Esophagus muscularis mucosa (tissue), 4 donors: ENCODE measurements around the gene MICAL3. TPM values are rescaled to one million over a fixed set of nuclear protein-coding genes. Genes with fewer than 3 reads are reported as not detected.

Experiments used
- DNase-seq: peaks from one replicate; pipeline ENCODE4 v3.0.0-alpha.2; 2017; ENCODE audit errors: extremely low spot score
- H3K27ac ChIP-seq, 4 donors: fragments of 200-600 bp; sonication (generic); replicated peaks in 1 of 4; 1 replicate in 3 of 4; 2 replicates in 1 of 4; pipeline ENCODE4 v1.5.1; 2016 to 2019; ENCODE audit warnings: mild to moderate bottlenecking in 1 of 4
- H3K27me3 ChIP-seq, 4 donors: fragments of 200-600 bp; sonication (generic); one replicate each; pipeline versions ENCODE4 v1.5.1 to v1.6.0; 2016 to 2019
- H3K36me3 ChIP-seq, 4 donors: fragments of 200-600 bp; sonication (generic); one replicate each; pipeline ENCODE4 v1.5.1; 2016 to 2019
- H3K4me1 ChIP-seq, 4 donors: fragments of 200-600 bp; sonication (generic); one replicate each; pipeline ENCODE4 v1.5.1; 2016 to 2019
- H3K4me3 ChIP-seq, 4 donors: fragments of 200-600 bp; sonication (generic); 1 replicate in 2 of 4; 2 replicates in 2 of 4; pipeline ENCODE4 v1.5.1; 2016 to 2019; ENCODE audit warnings: mild to moderate bottlenecking in 4 of 4, moderate library complexity in 1 of 4
- H3K9me3 ChIP-seq, 4 donors: fragments of 200-600 bp; sonication (generic); 1 replicate in 3 of 4; 2 replicates in 1 of 4; pipeline ENCODE4 v1.5.1; 2016 to 2019
- CTCF ChIP-seq, 3 experiments: fragments of 200-600 bp in 2 of 3; fragments of 450-650 bp in 1 of 3; sonication (generic) in 2 of 3; IDR thresholded peaks; one replicate each; pipeline ENCODE4 v1.5.1; 2017 to 2019; ENCODE audit warnings: antibody characterized with exemption in 3 of 3, mild to moderate bottlenecking in 2 of 3, moderate library complexity in 1 of 3
- EP300 ChIP-seq: sonication (generic); formaldehyde crosslinking; IDR thresholded peaks from one replicate; pipeline ENCODE4 v1.6.1; 2017; ENCODE audit warnings: antibody characterized with exemption
- POLR2A ChIP-seq: fragments of 450-650 bp; IDR thresholded peaks from one replicate; pipeline ENCODE4 v1.6.1; 2017; ENCODE audit warnings: antibody characterized with exemption, moderate library complexity, mild to moderate bottlenecking, low read depth
- POLR2AphosphoS5 ChIP-seq, 2 donors: sonication (generic); formaldehyde crosslinking; IDR thresholded peaks; one replicate each; pipeline ENCODE4 v1.6.1; 2017; ENCODE audit warnings: antibody characterized with exemption in 2 of 2
- WGBS: methylation state at CpG from one replicate; pipeline ENCODE4 v1.1.5; 2018; 5-methylcytosine and 5-hydroxymethylcytosine counted together
- intact Hi-C: fragments of 100-400 bp; cut with DNase I; formaldehyde crosslinking; loops from one replicate; pipeline ENCODE4 v1.15.1; 2023
- total RNA-seq, 4 donors: library from RNA; depleted of rRNA; stranded (reverse); fragments of >200 nt; gene quantifications; one replicate each; pipeline versions ENCODE4 v1.1.0 to v1.2.1, GENCODE V29; 2016

The MICAL3 gene
- total RNA-seq, 4 donors from 2014 or later, result 35.1 to 91.8 (median 67.8) TPM

DNA sequence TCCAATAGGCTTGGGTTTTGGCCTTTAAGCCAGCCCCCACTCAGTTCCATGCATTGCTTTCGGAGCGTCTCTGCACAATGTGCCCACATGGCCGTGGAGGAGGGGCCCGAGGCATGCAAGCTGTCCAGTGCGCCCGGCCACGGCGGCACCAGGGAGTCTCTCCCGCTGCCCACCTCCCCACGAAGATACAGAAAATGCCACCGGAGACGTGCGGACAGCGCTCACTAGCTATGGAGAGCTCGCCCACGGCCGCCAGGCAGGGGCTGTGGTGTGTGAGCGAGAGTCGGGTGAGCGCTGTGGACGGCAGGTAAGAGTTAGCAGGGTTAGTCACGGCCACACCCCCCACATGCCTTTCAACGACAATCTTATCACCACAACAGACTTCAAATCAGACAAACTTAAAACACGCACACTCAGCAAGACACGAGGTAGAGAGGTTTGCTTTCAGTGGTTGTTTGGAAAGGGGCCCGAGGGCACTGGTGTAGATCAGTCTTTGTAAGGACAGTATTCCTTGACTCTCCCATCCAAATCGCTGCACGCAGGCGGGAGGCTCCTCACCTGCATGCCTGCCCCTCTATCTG lies 231.4 kb downstream of the MICAL3 start:
- TF ChIP-seq POLR2AphosphoS5 (IDR thresholded peaks at IDR 0.05), result no peak
- TF ChIP-seq EP300, result no peak
- no peak for TF ChIP-seq POLR2A
- TF ChIP-seq CTCF (IDR thresholded peaks at IDR 0.05), result no peak

DNA sequence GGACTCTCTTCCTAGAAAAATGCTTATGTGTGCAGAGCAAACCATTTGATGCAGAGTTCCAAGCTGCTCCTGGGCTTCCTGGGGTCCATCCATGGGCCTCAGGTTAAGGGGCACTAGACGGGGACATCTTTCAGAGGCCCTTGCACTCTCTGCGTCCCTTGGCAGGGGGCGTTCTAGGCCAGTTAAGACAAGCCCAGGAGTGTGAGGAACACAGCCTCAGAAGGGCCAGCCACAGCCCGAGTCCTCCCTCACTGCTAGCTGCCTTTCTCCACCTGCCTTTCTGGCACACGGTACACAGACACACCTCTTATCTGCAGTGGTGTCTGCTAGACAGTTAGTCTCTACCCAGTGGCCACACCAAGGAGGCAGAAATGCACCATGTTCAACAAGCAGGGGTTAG lies 232.1 kb downstream of the MICAL3 start:
- DNase-seq, result no peak
- no peak for TF ChIP-seq POLR2A
- TF ChIP-seq POLR2AphosphoS5 (IDR thresholded peaks at IDR 0.05), result no peak
- no peak for TF ChIP-seq CTCF (IDR thresholded peaks at IDR 0.05)
- no peak for TF ChIP-seq EP300
- intact Hi-C loops, result no loop called here

More for the DNA sequence above, 231.4 kb downstream of the MICAL3 start:
- H3K36me3 ChIP-seq, result peaks cover 26 to 92% (median 61%) of the 10 kb centered on the region in 4 donors
- no peaks in the 10 kb centered on the region for H3K27me3 ChIP-seq
- DNase-seq, result no peak
- no peaks in the 10 kb centered on the region for H3K9me3 ChIP-seq
- intact Hi-C loops, result no loop called here
- H3K27ac ChIP-seq, result no peak overlapping the region
- 87% methylated on average over 20 of the region's 29 CpGs for WGBS
- H3K4me1 ChIP-seq, result peaks cover 0 to 1% (median 0%) of the 10 kb centered on the region in 4 donors
- H3K4me3 ChIP-seq, result no peak overlapping the region

DNA sequence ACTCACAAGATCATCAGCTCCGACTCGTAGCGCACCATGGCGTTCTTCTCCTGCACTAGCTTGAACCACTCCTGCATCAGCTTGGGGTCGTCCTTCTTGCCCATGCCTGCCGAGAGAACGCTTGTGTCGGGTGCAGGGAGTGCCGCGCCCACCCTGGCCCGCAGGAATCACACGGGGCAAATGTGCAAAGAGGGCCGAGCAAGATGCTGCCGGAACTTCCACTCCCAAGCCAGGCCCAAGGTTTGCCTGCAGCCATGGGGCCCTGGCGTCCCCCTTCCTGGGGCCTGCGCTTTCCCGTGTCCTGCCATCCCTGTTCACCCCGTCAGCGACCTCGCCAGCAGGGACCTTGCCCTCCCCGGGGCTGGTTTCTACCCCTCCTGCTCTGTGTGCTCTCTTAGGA lies 233.2 kb downstream of the MICAL3 start:
- WGBS, result 92% methylated on average over 19 of the region's 21 CpGs
- TF ChIP-seq POLR2A (no peak), POLR2AphosphoS5 (IDR thresholded peaks at IDR 0.05) (no peak), CTCF (IDR thresholded peaks at IDR 0.05) (no peak), EP300 (no peak)
- DNase-seq, result no peak
- intact Hi-C loops, result no loop called here
- Histone ChIP-seq H3K9me3 (no peaks in the 10 kb centered on the region), H3K4me1 (peaks cover 16 to 18% (median 16%) of the 10 kb centered on the region in 4 donors), H3K4me3 (no peak overlapping the region), H3K27ac (no peak overlapping the region), H3K36me3 (peaks cover 24 to 84% (median 52%) of the 10 kb centered on the region in 4 donors), H3K27me3 (no peaks in the 10 kb centered on the region)

More for the DNA sequence above, 232.1 kb downstream of the MICAL3 start:
- 69% methylated on average over 4 of the region's 5 CpGs for WGBS
- peaks cover 26 to 95% (median 61%) of the 10 kb centered on the region in 4 donors for H3K36me3 ChIP-seq
- peaks cover 5 to 7% (median 5%) of the 10 kb centered on the region in 4 donors for H3K4me1 ChIP-seq
- no peaks in the 10 kb centered on the region for H3K9me3 ChIP-seq
- H3K27ac ChIP-seq, result no peak overlapping the region
- no peak overlapping the region for H3K4me3 ChIP-seq
- no peaks in the 10 kb centered on the region for H3K27me3 ChIP-seq

DNA sequence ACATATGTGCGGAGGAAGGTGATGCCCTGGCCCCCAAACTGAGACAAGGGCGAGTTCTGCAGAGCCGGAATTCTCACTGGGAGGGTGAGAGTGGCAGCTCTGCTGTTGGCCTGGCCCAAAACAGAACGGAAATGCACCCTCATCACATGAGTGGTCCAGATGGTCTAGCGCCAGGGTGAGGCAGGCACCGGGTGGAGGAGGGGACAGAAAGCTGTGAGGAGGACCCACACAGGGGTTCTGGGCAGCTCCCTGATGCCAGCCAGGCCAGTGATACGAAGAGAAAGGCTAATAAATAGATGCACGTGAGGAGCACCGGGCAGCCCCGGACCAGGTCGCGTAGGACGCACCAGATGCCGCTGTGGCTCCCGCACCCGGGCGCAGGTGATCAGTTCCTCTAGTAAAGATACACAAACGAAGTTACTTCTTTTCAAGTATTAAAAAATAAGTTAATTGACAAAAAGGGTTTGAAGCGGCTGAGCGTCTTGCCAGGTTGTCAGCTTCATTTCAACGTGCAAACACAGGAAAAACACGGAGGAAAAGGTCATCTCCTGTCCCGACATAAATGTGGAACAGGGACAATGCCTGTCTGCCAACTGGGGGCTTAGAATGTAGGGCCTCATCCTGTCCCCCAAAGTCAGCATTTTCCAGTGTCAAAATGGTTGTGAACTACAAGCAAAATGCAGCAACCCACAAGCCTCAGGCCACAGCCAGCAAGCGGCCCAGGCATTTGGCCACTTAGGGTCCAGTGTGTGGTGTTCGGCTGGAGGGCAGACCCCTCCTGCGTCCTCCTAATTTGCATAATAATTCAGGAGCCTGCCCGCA lies 234.8 kb downstream of the MICAL3 start:
- WGBS, result 90% methylated on average over 24 of the region's 27 CpGs
- DNase-seq, result no peak
- no peaks in the 10 kb centered on the region for H3K27me3 ChIP-seq
- no peak for TF ChIP-seq EP300
- no peak for TF ChIP-seq CTCF (IDR thresholded peaks at IDR 0.05)
- TF ChIP-seq POLR2AphosphoS5 (IDR thresholded peaks at IDR 0.05), result no peak
- TF ChIP-seq POLR2A, result no peak
- peaks cover 21 to 69% (median 45%) of the 10 kb centered on the region in 4 donors for H3K36me3 ChIP-seq
- intact Hi-C loops, result no loop called here
- H3K9me3 ChIP-seq, result no peaks in the 10 kb centered on the region
- H3K4me3 ChIP-seq, result no peak overlapping the region
- H3K4me1 ChIP-seq, result peaks cover 23 to 31% (median 31%) of the 10 kb centered on the region in 4 donors
- no peak overlapping the region for H3K27ac ChIP-seq
